Measurements from ENCODE around the gene RIMKLA.

Gene RIMKLA

DNA sequence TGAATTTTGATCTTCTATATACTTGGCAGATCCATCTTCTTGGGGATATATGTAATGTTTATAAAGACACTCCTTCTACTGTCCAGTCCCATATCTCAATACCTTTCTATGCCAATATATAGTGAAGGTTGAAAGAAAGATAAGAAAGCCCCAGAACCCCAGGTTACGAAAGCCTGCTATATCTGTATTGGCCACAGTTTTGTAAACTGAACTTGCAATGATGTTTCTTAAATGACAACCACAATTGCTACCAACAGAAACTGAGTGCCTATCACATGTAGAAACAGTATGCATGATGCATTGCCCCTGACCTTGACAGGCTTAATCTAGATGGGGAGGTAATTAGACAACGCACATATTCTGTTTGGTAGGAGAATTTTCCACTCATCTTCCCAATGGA lies 7.8 kb upstream of the RIMKLA start:
- no peak for DNase-seq (ENCODE audit: low read depth in 2 of 2)

DNA sequence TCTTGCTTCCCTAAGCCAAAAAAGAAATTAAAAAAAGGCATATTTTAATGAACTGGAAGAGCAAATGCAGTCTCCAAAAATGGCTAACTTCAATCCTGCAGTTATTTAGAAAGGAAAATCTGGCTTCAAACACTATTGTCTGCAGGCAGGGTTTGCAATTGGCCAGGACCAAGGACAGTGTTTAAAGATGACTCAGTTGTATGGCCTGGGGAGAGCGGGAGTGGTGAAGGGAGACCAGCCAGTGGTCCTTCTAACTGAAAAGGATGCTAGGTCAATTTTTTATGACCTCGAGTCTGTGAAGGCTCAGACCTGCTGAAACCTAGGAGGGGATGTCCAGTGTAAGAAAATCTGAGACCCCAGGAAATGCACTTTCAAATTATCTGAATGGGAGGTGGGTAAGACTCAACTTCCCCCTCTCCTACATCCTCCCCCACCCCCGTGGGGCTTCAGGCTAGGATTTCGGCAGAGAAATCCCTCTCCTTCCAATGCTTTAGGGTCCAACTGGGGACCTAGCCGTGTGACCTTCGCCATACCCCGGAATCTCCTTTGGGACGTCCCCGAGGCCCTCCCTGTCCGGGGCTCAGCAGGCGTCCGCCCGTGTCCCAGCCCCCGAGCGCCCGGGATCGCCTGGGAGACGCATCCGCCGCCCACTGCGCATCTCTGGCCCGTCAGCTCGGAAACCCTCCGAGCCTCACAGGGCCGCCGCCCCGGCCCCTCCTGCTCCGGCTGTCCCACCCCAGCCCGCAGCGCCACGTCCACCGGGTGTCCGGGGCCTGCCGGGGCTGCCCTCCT lies 602 bp upstream of the RIMKLA start:
- no peak for DNase-seq (ENCODE audit: low read depth in 2 of 2)

DNA sequence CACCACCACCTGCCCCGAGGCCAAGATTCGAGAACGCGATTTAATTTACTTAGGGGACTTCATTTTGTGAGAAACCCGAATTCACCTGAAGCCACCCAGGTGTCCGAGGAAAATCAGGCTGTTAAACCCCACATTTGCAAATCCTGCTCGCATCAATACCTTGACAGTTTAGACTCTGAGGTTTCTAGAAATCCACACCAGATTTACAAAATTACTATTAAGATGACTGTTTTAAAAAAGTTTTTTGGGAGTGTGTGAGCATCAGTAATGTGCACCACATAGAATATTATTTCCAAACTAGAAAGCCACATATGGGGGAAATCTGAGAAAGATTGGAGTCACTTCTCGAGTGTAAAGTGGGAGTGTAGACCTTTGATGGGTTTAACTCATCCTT lies 685 bp downstream of the RIMKLA start:
- no peak for DNase-seq (ENCODE audit: low read depth in 2 of 2)

DNA sequence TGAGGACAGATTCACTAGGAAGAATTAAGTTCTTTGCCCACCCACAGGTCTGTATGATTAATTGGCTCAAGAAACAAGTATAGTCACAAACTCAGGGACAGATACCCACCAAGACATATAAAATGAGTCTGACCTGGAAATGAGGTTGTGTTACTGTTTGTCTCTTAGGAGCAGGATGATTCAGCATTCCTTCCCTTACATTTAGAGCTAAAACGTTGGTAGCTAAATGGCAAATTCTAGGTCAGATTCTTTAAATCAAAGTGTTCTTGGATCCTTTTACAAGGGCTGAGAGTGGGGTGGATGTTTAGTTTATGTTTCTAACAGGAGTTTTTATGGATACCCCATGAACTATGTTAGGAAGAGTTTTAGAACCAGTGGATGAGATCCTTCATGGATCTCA lies 4.7 kb downstream of the RIMKLA start:
- no peak for DNase-seq (ENCODE audit: low read depth in 2 of 2)

DNA sequence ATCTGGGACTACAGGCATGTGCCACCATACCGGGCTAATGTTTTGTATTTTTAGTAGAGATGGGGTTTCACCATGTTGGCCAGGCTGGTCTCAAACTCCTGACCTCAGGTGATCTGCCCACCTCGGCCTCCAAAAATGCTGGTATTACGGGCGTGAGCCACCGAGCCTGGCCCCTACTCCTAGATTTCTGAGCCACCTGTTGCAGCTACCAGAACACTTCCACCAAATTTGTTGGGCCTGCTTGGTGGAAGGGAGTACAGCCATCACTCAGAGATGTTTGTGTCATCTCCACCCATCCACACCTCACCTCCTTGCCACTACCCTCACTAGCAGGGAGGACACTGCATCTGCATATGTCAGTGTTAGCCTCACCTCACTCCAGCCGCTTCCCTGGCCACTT lies 5.5 kb downstream of the RIMKLA start:
- no peak for DNase-seq (ENCODE audit: low read depth in 2 of 2)

DNA sequence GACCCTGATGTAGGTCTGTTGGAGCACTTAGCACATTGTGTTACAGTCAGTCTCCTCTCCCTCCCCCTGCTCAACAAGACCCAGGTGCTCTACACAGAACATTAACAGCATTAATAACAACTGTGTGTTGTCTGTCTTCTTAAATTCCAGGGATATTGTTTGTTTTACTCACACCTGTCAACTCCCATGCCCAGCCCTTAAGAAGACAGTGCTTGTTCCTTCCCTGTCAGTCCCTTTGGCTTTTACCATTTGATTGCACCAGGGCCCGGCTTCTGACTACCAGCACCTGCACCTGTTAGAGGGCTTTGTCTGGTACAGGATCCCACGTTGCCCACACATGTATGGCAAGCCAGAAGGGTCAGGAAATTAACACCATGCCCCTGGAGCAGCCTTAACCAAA lies 11.7 kb downstream of the RIMKLA start:
- DNase-seq (ENCODE audit: low read depth in 2 of 2) = no peak

DNA sequence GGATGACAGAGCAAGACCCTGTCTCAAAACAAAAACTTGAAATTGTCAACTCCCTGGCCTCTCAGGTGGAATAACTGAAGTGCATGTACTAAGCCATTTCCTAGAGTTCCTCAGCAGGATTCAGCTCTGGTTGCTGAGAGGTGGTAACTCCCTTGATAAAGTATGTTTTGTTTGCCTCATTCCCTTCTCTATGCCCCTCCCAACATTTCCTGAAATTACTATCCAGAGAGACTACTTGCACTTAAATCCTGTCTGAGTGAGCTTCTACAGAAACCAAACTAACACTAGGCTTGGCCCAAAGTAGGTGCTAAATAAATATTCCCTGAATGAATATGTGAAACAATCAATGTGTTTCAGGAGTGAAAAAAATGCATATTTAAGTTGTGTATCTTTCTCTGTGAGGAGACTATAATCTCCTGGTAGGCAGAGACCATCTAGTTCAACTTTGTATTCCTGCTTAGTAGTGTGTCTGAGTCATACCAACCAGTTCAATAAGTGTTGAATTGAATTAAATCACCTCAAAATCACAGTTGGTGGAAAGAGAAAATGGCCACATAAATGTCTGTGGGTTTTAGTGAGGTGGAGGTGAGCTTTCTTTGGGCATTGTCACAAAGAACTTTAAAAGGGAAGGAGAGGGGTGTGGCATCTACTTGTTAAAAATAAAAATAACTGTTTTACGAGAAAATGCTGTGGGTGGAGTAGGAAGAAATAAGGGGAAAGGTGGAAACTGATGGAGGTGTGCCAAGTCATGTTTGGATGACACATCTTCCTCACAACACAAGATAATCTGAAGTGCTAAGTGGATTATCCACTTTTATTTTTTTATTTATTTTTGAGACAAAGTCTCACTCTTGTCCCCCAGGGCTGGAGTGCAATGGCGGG lies 12.6 kb downstream of the RIMKLA start:
- DNase-seq (ENCODE audit: low read depth in 2 of 2) = no peak

DNA sequence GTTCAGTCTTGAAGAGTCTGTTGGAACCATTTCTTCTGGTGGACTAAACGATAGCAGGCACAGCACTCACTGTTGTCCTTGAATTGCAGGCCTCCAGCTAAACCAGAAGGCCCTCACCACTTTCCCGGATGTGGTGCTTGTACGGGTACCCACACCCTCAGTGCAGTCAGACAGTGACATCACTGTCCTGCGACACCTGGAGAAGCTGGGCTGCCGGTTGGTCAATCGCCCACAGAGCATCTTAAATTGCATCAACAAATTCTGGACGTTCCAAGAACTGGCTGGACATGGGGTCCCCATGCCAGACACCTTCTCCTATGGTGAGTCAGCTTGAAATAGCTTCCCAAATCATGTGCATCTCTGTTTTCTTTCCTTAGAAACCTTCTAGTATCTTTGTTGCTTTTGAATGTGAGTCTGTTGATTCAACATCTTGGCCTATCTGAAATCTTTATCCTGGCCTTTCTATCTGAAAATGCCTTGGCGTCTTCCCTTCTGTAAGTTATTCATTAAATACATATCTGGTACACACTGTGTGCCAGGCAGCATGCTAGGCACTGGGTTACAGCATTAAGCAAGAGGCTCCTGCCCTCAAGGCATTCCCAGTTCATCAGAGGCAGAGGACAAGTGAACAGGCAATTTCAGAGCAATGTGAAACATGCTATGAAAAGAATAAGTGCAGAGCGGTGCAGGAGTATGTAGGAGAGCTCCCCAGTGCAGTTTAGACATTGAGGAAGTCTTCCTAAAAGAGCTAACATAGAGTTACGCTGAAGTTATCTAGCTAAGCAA lies 18.9 kb downstream of the RIMKLA start:
- no peak for DNase-seq (ENCODE audit: low read depth in 2 of 2)

DNA sequence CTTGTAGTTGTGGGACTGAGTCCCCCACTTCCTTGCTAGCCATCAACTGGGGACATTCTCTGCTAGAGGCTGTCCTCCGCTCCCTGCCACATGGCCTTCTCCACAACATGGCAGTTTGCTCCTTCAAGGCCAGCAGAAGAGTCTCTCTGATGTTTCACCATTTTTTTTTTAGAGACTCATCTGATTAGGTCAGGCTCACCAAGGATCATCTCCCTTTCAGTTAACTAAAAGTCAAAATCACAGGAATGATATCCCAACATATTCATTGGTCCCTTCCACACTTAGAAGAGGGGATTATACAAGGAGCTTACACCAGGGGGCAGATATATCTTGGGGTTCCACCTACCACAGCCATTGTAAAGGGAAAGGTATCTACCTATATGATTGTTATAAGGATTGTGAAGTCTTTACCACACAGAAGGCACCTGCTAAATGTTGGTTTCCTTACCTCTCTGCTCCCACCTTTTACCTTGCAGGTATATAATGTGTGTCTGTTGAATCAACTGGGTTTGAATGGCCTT lies 23.3 kb downstream of the RIMKLA start:
- no peak for DNase-seq (ENCODE audit: low read depth in 2 of 2)

DNA sequence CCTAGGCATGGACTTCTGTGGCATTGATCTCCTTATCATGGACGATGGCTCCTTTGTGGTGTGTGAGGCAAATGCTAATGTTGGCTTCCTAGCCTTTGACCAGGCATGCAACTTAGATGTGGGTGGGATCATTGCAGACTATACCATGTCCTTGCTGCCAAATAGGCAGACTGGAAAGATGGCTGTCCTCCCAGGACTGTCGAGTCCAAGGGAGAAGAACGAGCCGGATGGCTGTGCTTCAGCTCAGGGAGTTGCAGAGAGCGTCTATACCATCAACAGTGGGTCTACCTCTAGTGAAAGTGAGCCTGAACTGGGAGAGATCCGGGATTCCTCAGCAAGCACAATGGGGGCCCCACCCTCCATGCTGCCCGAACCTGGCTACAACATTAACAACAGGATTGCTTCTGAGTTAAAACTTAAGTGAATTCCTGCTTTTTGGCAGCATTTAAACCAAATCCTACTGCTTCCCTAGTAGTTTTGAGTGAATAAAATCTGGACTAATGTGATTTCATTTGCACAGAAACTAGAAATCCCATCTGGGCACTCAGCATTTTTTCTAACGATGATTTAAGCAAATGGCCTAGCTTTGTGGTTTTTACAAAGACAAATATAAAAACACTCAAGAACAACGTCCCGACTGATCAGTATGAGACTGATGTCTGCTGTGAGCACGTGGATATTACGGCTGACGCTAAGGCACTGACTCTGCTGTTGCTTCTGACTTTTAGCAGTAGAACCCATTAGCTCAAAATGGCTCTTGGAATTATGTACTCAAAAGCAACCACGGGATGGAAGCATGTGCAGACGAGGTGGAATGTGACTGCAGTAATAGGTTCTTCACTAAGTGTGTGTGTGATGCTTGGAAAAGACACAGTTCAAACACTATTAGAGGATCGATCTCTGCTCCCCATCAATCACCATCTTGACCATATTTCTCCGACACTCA lies 34.2 kb downstream of the RIMKLA start:
- DNase-seq (ENCODE audit: low read depth in 2 of 2) = no peak

DNA sequence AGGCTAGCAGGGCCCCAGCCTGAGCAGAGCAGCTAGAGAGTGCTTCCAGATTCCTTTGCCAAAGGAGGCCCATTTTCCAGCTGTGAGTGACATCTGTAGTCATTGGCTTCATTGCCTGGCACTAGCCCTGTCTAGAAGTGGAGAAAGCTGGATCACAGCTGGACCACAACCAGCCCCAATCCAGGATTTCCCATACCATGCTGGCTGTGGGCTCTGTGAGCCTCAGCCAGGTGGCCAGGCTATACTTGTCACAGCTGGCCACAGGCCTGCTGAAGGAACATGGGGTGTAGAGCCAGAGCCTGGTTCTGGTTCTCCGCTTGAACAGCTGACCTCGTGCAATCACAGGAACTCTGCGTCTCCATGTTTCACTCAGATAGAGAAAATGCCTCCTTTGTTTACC lies 36.6 kb downstream of the RIMKLA start:
- DNase-seq (ENCODE audit: low read depth in 2 of 2) = no peak

DNA sequence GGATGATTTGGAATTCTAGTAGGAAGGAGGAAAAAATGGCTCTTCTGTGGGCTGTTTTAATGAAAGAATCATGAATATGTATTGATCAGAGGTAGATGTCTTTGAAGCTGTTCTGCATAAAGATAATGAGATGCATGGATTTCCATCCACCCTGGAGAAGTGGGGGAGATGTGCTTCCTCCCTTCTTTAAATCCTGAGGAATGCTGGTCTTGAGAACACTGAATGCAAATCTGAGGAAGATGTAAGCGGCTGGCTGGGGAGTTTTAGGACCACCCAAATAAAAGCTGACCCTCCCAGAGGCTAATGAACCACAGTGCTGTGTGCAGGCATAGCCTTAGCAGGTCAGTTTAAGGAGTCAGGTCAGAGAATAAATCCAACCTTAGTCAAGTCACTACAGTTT lies 37.9 kb downstream of the RIMKLA start:
- DNase-seq (ENCODE audit: low read depth in 2 of 2) = no peak

DNA sequence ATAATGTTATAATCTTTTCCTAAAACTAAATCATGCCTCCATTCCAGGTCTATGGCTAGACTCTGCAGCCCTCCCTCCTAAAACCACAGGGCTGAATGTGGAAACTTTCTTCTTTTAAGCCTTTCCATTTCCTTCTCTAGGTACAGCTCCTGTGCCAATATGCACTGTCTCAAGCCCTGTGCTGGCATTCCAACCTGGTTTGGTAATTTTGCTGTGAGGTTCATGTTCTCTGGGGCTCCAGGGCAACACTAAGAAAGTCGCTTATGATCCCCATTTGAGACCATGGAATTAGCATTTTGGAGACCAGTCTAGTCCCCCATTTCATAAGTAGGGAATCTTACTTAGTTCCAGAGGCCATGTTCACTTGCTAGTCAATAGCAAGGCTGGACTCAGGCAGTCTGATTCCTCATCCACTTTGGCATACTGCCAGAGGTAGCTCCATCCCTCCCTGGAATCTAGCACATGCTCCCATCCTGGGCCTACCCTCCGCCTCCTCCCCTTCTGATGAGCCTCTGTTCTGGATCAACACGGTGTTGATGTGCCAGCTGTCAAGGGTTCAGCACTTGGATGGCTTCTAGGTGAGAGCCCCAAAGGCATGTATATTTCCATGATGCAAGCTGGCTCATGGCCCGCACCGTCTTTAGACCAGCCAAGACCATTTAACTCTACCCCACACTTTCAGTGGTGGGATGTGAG lies 38.7 kb downstream of the RIMKLA start:
- DNase-seq (ENCODE audit: low read depth in 2 of 2) = no peak

DNA sequence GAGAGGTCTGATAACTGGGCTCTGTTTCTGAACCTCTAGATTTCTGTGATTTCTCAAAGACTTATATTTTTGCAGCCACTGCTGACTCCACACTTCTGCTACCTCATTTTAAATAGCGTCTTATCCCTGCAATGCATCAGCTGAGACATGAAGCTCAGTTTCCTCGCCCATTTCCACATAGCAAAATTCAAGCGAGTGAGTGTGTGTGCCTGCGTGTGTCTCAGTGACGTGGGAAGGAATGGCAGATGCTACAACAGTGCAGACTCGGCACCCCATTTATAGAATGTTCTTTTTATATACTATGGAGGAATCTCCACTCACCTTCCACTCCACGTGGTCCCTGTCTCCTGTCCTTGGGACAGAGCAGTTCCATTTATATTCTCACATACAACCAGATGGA lies 39.5 kb downstream of the RIMKLA start:
- no peak for DNase-seq (ENCODE audit: low read depth in 2 of 2)

DNA sequence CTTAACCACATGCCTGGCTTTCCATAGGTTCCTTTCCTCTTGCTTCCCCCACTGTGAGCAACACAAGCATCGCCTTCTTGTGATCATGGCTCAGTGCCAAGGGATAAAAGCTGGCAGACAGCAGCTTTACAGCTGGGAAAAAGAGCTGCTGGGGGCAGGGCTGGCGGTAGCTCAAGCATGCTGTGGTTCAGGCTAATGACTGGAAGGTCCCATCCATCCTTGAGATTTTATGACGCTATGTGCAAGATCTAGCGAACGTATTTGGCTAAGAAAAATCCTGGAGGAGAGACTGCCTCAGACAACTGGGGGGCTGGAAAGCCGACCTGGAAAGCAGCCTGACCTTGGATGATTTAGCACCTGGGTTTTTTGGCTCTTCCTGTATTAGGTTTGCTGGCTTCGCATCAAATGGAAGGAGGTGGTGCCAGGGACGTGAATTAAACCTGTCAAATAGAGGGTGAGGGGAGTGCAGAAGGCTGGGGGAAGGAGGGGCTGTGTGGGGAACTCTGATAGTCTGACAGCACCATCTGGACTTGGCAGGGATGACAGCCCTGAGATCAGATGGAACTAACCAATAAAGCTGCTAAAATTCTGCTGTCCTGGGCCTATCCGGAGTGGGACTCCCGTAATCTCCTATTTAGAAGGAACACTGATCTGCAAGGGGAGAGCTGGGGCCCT lies 40.5 kb downstream of the RIMKLA start:
- DNase-seq (ENCODE audit: low read depth in 2 of 2) = no peak

DNA sequence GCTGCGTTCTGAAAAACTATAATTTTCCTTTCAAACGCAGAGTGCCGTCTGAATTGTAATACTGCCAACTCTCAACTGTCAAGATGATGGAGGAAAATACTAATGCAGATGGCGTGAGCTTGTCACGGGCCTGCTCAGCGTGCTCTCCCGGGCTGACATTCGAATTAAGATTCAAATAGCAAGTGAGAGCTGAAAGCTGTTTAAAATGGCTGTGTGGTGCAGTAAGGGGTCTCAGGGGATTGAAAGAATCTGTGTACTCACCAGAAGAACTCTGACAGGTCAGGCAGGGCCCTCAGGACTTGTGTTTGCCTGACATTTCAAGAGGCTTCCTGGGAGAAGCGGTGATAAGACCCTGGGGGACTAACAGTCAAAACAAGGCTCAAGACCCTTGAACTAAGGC lies 42.1 kb downstream of the RIMKLA start:
- no peak for DNase-seq (ENCODE audit: low read depth in 2 of 2)

DNA sequence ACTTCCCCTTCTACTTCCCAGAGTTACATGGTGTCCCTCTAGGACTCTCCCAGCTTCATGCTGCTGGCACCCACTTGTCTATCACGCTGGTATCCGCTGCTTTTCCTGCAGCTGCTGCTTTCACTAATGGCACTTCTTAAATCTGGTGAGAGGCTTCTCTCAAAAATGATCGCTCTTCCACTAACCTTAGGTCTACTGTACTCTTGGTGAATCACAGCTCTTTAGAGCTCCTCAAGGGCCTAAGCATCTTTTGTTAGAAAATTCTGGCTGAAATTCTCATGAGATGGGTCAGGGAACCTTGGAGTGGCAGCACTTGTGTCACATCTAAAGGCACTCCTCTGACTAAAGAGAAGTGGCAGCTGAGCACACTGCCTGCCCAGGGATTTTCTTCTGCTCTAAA lies 43.1 kb downstream of the RIMKLA start:
- no peak for DNase-seq (ENCODE audit: low read depth in 2 of 2)

DNA sequence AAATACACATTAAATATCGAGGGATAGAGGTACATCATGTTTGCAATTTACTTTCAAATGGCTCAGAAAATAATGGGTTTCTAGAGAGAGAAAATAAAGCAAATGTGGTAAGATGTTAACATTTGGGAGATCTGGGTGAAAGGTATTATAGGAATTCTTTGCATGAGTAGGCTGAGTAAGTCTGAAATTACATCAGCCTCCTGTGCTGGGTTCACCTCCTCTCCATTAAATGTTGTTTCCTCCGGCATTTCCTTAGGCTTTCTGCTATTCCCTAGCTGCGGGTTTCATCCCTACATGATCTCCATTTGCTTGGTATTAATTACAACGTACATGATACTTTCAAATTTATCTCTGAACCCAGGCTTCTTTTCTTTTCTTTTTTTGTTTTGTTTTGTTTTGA lies 43.6 kb downstream of the RIMKLA start:
- DNase-seq (ENCODE audit: low read depth in 2 of 2) = no peak

DNA sequence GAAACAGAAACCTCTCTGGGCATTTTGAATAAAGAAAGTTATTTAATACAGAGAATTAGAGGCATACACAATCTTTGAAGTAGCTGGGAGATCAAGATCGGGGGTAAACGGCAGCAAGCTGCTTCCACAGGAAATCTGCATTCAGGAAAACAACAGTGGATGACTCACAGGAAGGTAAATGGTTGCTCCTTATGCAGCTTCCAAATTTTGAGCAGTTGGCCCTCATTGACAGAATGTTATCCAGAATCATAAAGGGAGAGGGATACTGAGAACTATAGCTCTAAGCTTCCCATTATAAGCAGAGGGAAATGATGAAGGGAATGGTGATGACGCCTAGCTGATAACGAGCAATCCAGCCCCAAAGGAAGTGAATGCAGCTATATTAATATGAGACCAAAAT lies 46.6 kb downstream of the RIMKLA start:
- no peak for DNase-seq (ENCODE audit: low read depth in 2 of 2)

DNA sequence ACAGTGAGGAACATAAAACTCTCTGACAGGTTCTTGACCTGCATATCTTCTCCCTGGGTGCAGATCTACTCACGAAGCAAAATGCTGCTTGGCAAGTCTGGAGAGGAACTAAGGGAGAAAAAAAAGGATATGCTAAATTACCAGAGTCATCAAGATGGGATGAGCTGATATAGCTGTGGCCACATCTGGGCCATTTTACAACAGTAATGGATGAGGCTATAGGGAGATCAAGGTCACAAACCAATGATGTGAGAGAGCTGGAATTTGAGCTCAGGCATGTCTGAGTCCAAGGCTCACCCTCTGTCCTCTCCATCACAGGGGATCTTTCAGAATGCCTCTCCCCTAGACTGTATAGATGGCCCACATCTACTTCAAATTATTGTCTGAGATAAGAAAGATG lies 49.0 kb downstream of the RIMKLA start:
- no peak for DNase-seq (ENCODE audit: low read depth in 2 of 2)
